ENCODE results near the gene SSTR3.
A peak's percentile ranks its signal among the peaks of the same experiment; 100 is the strongest.

SSTR3 gene

GRCh38 chr22:37177221-37177620 lies 35.1 kb downstream of the SSTR3 start:
- H3K4me3 ChIP-seq (ENCODE audit: low read depth, low read length) = no peak overlapping the region
- H3K79me2 ChIP-seq = no peaks in the 10 kb centered on the region
- H3K36me3 ChIP-seq (ENCODE audit: control insufficient read depth, insufficient read depth, low read length) = no peaks in the 10 kb centered on the region
- H3K4me1 ChIP-seq = peaks cover 22% of the 10 kb centered on the region
- no peak overlapping the region for H3K9ac ChIP-seq
- H3K27ac ChIP-seq = no peak overlapping the region
- no peaks in the 10 kb centered on the region for H3K9me3 ChIP-seq (ENCODE audit: control insufficient read depth, low read length)
- H3K27me3 ChIP-seq (ENCODE audit: control insufficient read depth, insufficient read depth, low read length) = no peaks in the 10 kb centered on the region
- H2AFZ ChIP-seq = no peak overlapping the region
- no peak for TF ChIP-seq CTCF (IDR thresholded peaks at IDR 0.05)
- H3K4me2 ChIP-seq (ENCODE audit: low read length) = no peak overlapping the region

GRCh38 chr22:37176464-37177061 lies 35.7 kb downstream of the SSTR3 start:
- no peaks in the 10 kb centered on the region for H3K27me3 ChIP-seq (ENCODE audit: control insufficient read depth, insufficient read depth, low read length)
- H3K9ac ChIP-seq = no peak overlapping the region
- no peak for TF ChIP-seq CTCF (IDR thresholded peaks at IDR 0.05)
- H3K27ac ChIP-seq = no peak overlapping the region
- no peaks in the 10 kb centered on the region for H3K36me3 ChIP-seq (ENCODE audit: control insufficient read depth, insufficient read depth, low read length)
- no peak overlapping the region for H2AFZ ChIP-seq
- H3K9me3 ChIP-seq (ENCODE audit: control insufficient read depth, low read length) = no peaks in the 10 kb centered on the region
- peak overlapping the region; percentile 38 for H3K4me2 ChIP-seq (ENCODE audit: low read length)
- H3K79me2 ChIP-seq = no peaks in the 10 kb centered on the region
- H3K4me1 ChIP-seq = peaks cover 22% of the 10 kb centered on the region
- no peak overlapping the region for H3K4me3 ChIP-seq (ENCODE audit: low read depth, low read length)

DNA sequence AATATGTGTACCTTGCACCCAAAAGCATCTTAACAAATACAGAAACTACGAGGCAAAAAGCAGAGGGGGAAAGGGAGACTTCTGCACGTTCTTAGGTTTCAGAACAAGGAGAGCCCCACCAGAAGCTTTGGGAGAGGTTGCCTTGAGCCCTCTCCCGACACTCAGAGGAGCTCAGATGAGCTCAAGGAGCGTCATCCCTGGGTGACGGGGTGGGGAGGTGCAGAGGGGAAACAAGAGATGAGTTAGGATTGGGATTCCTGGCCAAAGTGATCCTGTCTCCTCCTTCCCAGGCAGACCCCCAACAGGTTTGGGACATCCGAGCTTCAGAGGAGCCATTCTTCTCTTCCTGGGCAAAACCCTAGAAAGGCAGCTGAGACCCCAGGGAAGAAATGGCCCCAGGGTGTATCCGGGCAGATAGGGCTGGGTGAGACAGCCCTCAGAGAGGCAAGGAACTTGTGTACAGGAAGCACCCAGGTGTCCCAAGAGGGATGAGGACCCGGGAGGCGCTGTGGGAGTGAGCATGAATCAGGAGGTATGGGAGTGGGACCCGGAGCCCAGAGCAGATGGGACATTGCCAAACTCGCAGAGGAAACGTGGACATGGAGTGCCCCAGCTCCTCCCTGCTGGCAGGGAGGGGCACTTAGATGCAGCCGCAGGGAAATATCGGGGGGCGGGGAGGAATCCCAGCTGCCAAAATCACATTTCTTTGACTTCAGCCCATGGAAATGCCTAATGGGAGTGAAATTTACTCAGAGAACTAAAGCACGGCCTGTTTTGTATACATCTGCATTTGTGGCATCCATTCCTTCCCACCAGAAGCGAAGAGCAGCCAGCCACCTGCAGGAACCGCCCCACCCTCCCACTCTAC lies 36.6 kb downstream of the SSTR3 start:
- H3K79me2 ChIP-seq = no peaks in the 10 kb centered on the region
- TF ChIP-seq CTCF (IDR thresholded peaks at IDR 0.05) = no peak
- H2AFZ ChIP-seq = no peak overlapping the region
- no peaks in the 10 kb centered on the region for H3K27me3 ChIP-seq (ENCODE audit: control insufficient read depth, insufficient read depth, low read length)
- H3K4me2 ChIP-seq (ENCODE audit: low read length) = no peak overlapping the region
- no peak overlapping the region for H3K27ac ChIP-seq
- no peak overlapping the region for H3K4me3 ChIP-seq (ENCODE audit: low read depth, low read length)
- no peaks in the 10 kb centered on the region for H3K36me3 ChIP-seq (ENCODE audit: control insufficient read depth, insufficient read depth, low read length)
- H3K9ac ChIP-seq = no peak overlapping the region
- no peaks in the 10 kb centered on the region for H3K9me3 ChIP-seq (ENCODE audit: control insufficient read depth, low read length)
- H3K4me1 ChIP-seq = peaks cover 22% of the 10 kb centered on the region

GRCh38 chr22:37174964-37175363 lies 37.3 kb downstream of the SSTR3 start:
- Histone ChIP-seq H3K4me1 (peaks cover 22% of the 10 kb centered on the region), H3K9me3 (ENCODE audit: control insufficient read depth, low read length) (no peaks in the 10 kb centered on the region), H3K27ac (no peak overlapping the region), H3K9ac (no peak overlapping the region), H3K36me3 (ENCODE audit: control insufficient read depth, insufficient read depth, low read length) (no peaks in the 10 kb centered on the region), H3K79me2 (no peaks in the 10 kb centered on the region), H3K4me2 (ENCODE audit: low read length) (no peak overlapping the region), H3K27me3 (ENCODE audit: control insufficient read depth, insufficient read depth, low read length) (no peaks in the 10 kb centered on the region), H2AFZ (no peak overlapping the region), H3K4me3 (ENCODE audit: low read depth, low read length) (no peak overlapping the region)
- TF ChIP-seq CTCF (IDR thresholded peaks at IDR 0.05) = no peak
